ENCODE results near the gene MSI2. TPM values are rescaled to one million over a fixed set of nuclear protein-coding genes. Genes with fewer than 3 reads are reported as not detected.

Gene MSI2
- total and polyA plus RNA-seq, 9 of the 15 experiments (the other 6 are each of a cell fraction or from before 2014, with no cell fraction given): 4.6 to 61.8 (median 42.4) TPM

- TF ChIP-seq ETV1 (tag; conservative IDR thresholded peaks at IDR 0.05; ENCODE audit: low read depth): no peak
- TF ChIP-seq SETDB1 (IDR thresholded peaks at IDR 0.05; ENCODE audit: low read length): no peak
Observed at GRCh38 chr17:57544401-57544800, 288.1 kb downstream of the MSI2 start (continued).

- no peaks in the 10 kb centered on the region for H3K79me2 ChIP-seq (ENCODE audit: control insufficient read depth, insufficient read depth, low read length)
- no peak for DNase-seq (ENCODE audit: extremely low read depth in 1 of 4, low spot score in 3 of 4)
- no peak overlapping the region for H3K4me3 ChIP-seq
- H3K4me1 ChIP-seq (replicated peaks in 1 of 2; ENCODE audit: control insufficient read depth in 2 of 2, insufficient read depth in 2 of 2, low read length in 2 of 2): peaks cover 4 to 14% of the 10 kb centered on the region in 2 experiments; a peak in 3 of 5 replicates
- POLR2A ChIA-PET: interaction anchor here (0.8 to 1.0 kb wide), 2 partner anchors 17 to 63 kb away, joined by 3 read pairs; no protein-coding TSS in a partner anchor
- H4K20me1 ChIP-seq (replicated peaks; ENCODE audit: control insufficient read depth, insufficient read depth, low read length): 0 out of 2 replicates have a peak, but pooled peaks cover 4% of the 10 kb centered on the region
- in situ Hi-C loops (cut with MboI): no loop called here
- H3K36me3 ChIP-seq (ENCODE audit: control insufficient read depth, insufficient read depth, low read length): no peaks in the 10 kb centered on the region; the same call in 2 of the 3 replicates
- H3K9me1 ChIP-seq (ENCODE audit: control insufficient read depth, insufficient read depth, low read length): no peaks in the 10 kb centered on the region
- no peaks in the 10 kb centered on the region for H3K27me3 ChIP-seq (ENCODE audit: control insufficient read depth in 2 of 2, insufficient read depth in 2 of 2, low read length in 2 of 2)
- no peak overlapping the region for H3K27ac ChIP-seq (ENCODE audit: extremely low read depth, low read depth, low read length)
- 46% methylated on average over 7 of the region's 7 CpGs for WGBS (ENCODE audit: insufficient coverage, low coverage, missing lambda C conversion rate)
- no peak for FAIRE-seq
- intact Hi-C loops (cut with micrococcal nuclease): no loop called here
- no peak overlapping the region for H3K9ac ChIP-seq (ENCODE audit: insufficient read depth in 1 of 2, low read depth in 2 of 2, low read length in 2 of 2)
- no peak overlapping the region for H2AFZ ChIP-seq (ENCODE audit: low read depth, low read length)
- no peak for ATAC-seq
- no peaks in the 10 kb centered on the region for H3K9me3 ChIP-seq (replicated peaks; ENCODE audit: control insufficient read depth, insufficient read depth, low read depth, low read length)
- CTCF ChIA-PET (ENCODE audit: low intra/inter-chr PET ratio): no interaction called here
- H3K4me2 ChIP-seq (ENCODE audit: insufficient read depth, low read length): no peak overlapping the region
- no TSS peak for BruUV-seq (replicated peaks)
- TF ChIP-seq ELF1 (tag; IDR thresholded peaks at IDR 0.05): no peak
- no peak for TF ChIP-seq CREB3L1 (IDR thresholded peaks at IDR 0.05; ENCODE audit: borderline replicate concordance, low read depth)
- no peak for TF ChIP-seq E2F8 (IDR thresholded peaks at IDR 0.05; ENCODE audit: low read depth, partially characterized antibody)
- TF ChIP-seq KDM1A (IDR thresholded peaks at IDR 0.05): peak in 1 of 2 experiments; percentile 35; a peak in 2 of 4 replicates
- no peak for TF ChIP-seq NBN (IDR thresholded peaks at IDR 0.05; ENCODE audit: low read depth)
- no peak for TF ChIP-seq HDAC3 (IDR thresholded peaks at IDR 0.05; ENCODE audit: borderline replicate concordance, partially characterized antibody)
- TF ChIP-seq SUPT5H (IDR thresholded peaks at IDR 0.05): no peak
- TF ChIP-seq NFE2 (IDR thresholded peaks at IDR 0.05; ENCODE audit: low read depth): no peak
- peak; percentile 73 for TF ChIP-seq NFIC (IDR thresholded peaks at IDR 0.05)
- no peak for TF ChIP-seq ZNF395 (CRISPR knock-in tag; IDR thresholded peaks at IDR 0.05)
- TF ChIP-seq ZNF561 (CRISPR knock-in tag; conservative IDR thresholded peaks at IDR 0.05): no peak
- TF ChIP-seq GABPB1 (CRISPR knock-in tag; IDR thresholded peaks at IDR 0.05): no peak
- TF ChIP-seq ETS2 (tag; IDR thresholded peaks at IDR 0.05; ENCODE audit: borderline replicate concordance, poor library complexity, severe bottlenecking): no peak
- TF ChIP-seq ZNF274 (IDR thresholded peaks at IDR 0.05; ENCODE audit: borderline replicate concordance, low read depth, low read length): no peak
- no peak for TF ChIP-seq HDGF (IDR thresholded peaks at IDR 0.05)
Observed at GRCh38 chr17:57544834-57545463, 288.6 kb downstream of the MSI2 start.

Measured in K562 (cell line).